ENCODE measurements around the gene DNAJC4. TPM values are rescaled to one million over a fixed set of nuclear protein-coding genes. Genes with fewer than 3 reads are reported as not detected.
A peak's percentile ranks its signal among the peaks of the same experiment; 100 is the strongest.

Gene DNAJC4
- polyA plus RNA-seq, 3 donors, result 25.5 to 78.9 (median 32.5) TPM

DNA sequence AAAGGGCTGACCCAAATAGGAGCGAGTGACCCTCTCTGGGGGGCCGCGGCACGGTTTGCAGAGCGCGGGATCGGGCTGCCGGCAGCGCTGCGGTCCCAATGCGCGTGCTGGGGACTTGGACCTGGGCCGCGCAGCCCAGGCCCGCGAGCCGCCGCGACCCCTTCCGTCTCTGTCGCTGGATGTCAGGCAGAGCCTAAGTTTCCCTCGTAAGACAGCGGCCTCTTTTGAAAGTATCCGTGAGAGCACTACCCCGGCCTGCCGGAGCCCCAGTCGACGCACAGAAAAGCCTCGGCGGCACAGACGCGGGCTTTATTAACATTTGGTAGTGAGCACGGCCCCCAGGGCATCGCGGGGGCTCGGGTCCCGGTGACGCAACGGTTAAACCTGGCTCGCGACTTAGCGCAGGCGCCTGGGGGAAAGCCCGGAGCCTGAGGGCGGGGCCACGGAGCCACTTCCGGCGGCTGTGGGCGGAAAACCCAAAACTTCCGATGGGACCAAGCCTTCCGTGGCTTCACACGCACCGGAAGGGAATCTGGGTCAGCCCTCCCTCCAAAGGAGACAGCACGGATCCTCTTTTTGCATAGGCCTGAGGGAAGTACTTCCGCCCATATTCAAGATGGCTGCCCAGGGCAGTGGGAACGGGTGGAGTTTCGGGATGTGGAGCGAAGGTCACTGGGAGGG is 39.3 kb downstream of the DNAJC4 start:
- H3K4me1 Mint-ChIP-seq, result peaks cover 29% of the 10 kb centered on the region
- peak overlapping the region; percentile 89 for H3K4me2 ChIP-seq (replicated peaks; ENCODE audit: extremely low read depth, low read length, poor library complexity, severe bottlenecking)
- DNase-seq, result peak; percentile 98 to 100 (median 99)
- H2AFZ ChIP-seq (ENCODE audit: insufficient read depth, low read depth, low read length, poor library complexity, severe bottlenecking), result peak overlapping the region; percentile 85
- H3K36me3 Mint-ChIP-seq, result peaks cover 14 to 27% of the 10 kb centered on the region in 2 donors
- H3K27me3 ChIP-seq (ENCODE audit: control insufficient read depth in 2 of 2, insufficient read depth in 2 of 2, low read length in 2 of 2), result no peaks in the 10 kb centered on the region
- H3K36me3 ChIP-seq (replicated peaks in 1 of 2; ENCODE audit: control insufficient read depth in 1 of 2, insufficient read depth in 2 of 2, low read length in 2 of 2), result peaks cover 19% of the 10 kb centered on the region in 2 donors
- peak overlapping the region; percentile 96 to 99 (median 98) for H3K27ac Mint-ChIP-seq
- H3K9me3 ChIP-seq (replicated peaks in 1 of 2; ENCODE audit: control insufficient read depth in 1 of 2, insufficient read depth in 1 of 2, low read length in 2 of 2), result no peaks in the 10 kb centered on the region
- peak overlapping the region; percentile 94 for H3K9ac ChIP-seq (ENCODE audit: insufficient read depth, low read length, poor library complexity, severe bottlenecking)
- peak overlapping the region; percentile 94 to 98 for H3K4me3 Mint-ChIP-seq
- TF ChIP-seq, protein P1, sequence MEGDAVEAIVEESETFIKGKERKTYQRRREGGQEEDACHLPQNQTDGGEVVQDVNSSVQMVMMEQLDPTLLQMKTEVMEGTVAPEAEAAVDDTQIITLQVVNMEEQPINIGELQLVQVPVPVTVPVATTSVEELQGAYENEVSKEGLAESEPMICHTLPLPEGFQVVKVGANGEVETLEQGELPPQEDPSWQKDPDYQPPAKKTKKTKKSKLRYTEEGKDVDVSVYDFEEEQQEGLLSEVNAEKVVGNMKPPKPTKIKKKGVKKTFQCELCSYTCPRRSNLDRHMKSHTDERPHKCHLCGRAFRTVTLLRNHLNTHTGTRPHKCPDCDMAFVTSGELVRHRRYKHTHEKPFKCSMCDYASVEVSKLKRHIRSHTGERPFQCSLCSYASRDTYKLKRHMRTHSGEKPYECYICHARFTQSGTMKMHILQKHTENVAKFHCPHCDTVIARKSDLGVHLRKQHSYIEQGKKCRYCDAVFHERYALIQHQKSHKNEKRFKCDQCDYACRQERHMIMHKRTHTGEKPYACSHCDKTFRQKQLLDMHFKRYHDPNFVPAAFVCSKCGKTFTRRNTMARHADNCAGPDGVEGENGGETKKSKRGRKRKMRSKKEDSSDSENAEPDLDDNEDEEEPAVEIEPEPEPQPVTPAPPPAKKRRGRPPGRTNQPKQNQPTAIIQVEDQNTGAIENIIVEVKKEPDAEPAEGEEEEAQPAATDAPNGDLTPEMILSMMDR (IDR thresholded peaks at IDR 0.05), result peak; percentile 17
- H3K27me3 Mint-ChIP-seq (ENCODE audit: low read depth in 3 of 3), result no peaks in the 10 kb centered on the region
- peaks cover 8% of the 10 kb centered on the region for H3K79me2 ChIP-seq (ENCODE audit: insufficient read depth, low read length)
- intact Hi-C loops (cut with micrococcal nuclease), result loop anchor here (1.0 to 5.0 kb wide), 5 partner anchors 15 to 35 kb away; partner anchors contain the start of genes BAD (in 2 of the 2), CATSPERZ (in 1 of the 2) and GPR137 (in 1 of the 2)
- H3K4me3 ChIP-seq (replicated peaks in 1 of 3; ENCODE audit: low read depth in 2 of 3, low read length in 3 of 3), result peak overlapping the region; percentile 61 to 95 (median 67)
- under 1% methylated on average over 58 of the region's 58 CpGs for WGBS (ENCODE audit: insufficient coverage)
- no peaks in the 10 kb centered on the region for H3K9me3 Mint-ChIP-seq
- peaks cover 29 to 34% of the 10 kb centered on the region in 2 donors for H3K4me1 ChIP-seq (ENCODE audit: control insufficient read depth in 1 of 2, insufficient read depth in 2 of 2, low read length in 2 of 2)
- peak overlapping the region; percentile 84 to 97 for H3K27ac ChIP-seq (ENCODE audit: low read depth in 1 of 2, low read length in 2 of 2)
- no peaks in the 10 kb centered on the region for H4K20me1 ChIP-seq (ENCODE audit: insufficient read depth, low read length)

DNA sequence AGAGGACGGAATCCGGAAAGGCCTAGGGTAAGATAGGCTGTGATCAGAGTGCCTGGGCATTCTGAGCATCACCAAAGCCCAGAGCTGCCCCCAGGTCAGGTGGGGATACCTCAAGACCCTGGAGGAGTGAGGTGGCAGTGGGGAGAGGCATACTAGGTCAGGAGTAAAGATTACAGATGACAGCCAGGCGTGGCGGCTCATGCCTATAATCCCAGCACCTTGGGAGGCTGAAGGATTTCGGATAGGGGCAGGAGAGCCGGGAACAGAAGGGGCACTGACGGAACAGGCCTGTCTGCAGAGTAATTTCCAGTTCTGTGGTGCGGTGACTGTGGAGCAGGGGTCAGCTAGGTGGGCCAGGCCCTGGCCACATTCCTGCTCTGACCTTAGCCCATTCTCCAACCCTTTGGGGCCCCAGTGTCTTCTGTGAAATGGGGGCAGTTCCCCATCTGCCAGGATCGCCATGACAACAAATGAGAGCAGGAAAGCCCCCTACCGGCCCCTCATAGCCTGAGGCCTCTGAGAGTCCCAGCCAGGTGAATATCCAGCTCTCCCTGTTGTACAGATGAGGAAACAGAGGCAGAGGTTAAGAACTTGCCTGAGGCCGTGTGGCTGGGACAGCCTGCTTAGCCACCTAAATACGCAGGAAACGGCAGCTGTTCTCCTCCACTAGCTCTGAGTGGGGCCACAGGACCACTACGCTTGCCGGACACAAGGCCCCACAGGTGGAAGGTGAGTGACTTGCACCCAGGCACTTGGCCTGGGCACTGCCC is 44.9 kb downstream of the DNAJC4 start:
- H3K4me3 ChIP-seq (replicated peaks in 1 of 3; ENCODE audit: low read depth in 2 of 3, low read length in 3 of 3), result no peak overlapping the region
- H3K27ac Mint-ChIP-seq, result peak overlapping the region in 1 of 7 donors; percentile 26
- TF ChIP-seq, protein P1 (IDR thresholded peaks at IDR 0.05), result no peak
- no peaks in the 10 kb centered on the region for H3K9me3 ChIP-seq (replicated peaks in 1 of 2; ENCODE audit: control insufficient read depth in 1 of 2, insufficient read depth in 1 of 2, low read length in 2 of 2)
- H3K4me2 ChIP-seq (replicated peaks; ENCODE audit: extremely low read depth, low read length, poor library complexity, severe bottlenecking), result no peak overlapping the region
- H3K9ac ChIP-seq (ENCODE audit: insufficient read depth, low read length, poor library complexity, severe bottlenecking), result no peak overlapping the region
- H3K27me3 ChIP-seq (ENCODE audit: control insufficient read depth in 2 of 2, insufficient read depth in 2 of 2, low read length in 2 of 2), result no peaks in the 10 kb centered on the region
- DNase-seq, result no peak
- H3K36me3 ChIP-seq (replicated peaks in 1 of 2; ENCODE audit: control insufficient read depth in 1 of 2, insufficient read depth in 2 of 2, low read length in 2 of 2), result peaks cover 4 to 25% of the 10 kb centered on the region in 2 donors
- peaks cover 0 to 1% (median 0%) of the 10 kb centered on the region in 3 donors for H3K27me3 Mint-ChIP-seq (ENCODE audit: low read depth in 3 of 3)
- no peak overlapping the region for H3K4me3 Mint-ChIP-seq
- intact Hi-C loops (cut with micrococcal nuclease), result no loop called here
- H4K20me1 ChIP-seq (ENCODE audit: insufficient read depth, low read length), result no peaks in the 10 kb centered on the region
- H3K36me3 Mint-ChIP-seq, result peaks cover 16 to 33% of the 10 kb centered on the region in 2 donors
- H3K4me1 ChIP-seq (ENCODE audit: control insufficient read depth in 1 of 2, insufficient read depth in 2 of 2, low read length in 2 of 2), result peaks cover 8 to 10% of the 10 kb centered on the region in 2 donors
- no peak overlapping the region for H3K27ac ChIP-seq (ENCODE audit: low read depth in 1 of 2, low read length in 2 of 2)
- no peak overlapping the region for H2AFZ ChIP-seq (ENCODE audit: insufficient read depth, low read depth, low read length, poor library complexity, severe bottlenecking)
- H3K9me3 Mint-ChIP-seq, result no peaks in the 10 kb centered on the region
- H3K4me1 Mint-ChIP-seq, result peaks cover 8% of the 10 kb centered on the region
- H3K79me2 ChIP-seq (ENCODE audit: insufficient read depth, low read length), result peaks cover 8% of the 10 kb centered on the region
- 97% methylated on average over 13 of the region's 15 CpGs for WGBS (ENCODE audit: insufficient coverage)
